Adrenal gland (tissue), 5 donors: ENCODE results near the gene TPO.

Source experiments
- CTCF ChIP-seq, 6 experiments: fragments of 450-650 bp in 4 of 6; fragments of 200-600 bp in 2 of 6; sonication (generic) in 1 of 6; IDR thresholded peaks; 1 replicate in 5 of 6; 2 replicates in 1 of 6; pipeline versions ENCODE4 v1.5.1 to v1.8.0; 2016 to 2021; ENCODE audit warnings: antibody characterized with exemption in 6 of 6, mild to moderate bottlenecking in 2 of 6, moderate library complexity in 1 of 6
- POLR2A ChIP-seq, 2 donors: fragments of 450-650 bp; IDR thresholded peaks; one replicate each; pipeline ENCODE4 v1.6.1; 2017; ENCODE audit warnings: antibody characterized with exemption in 2 of 2, mild to moderate bottlenecking in 2 of 2, moderate library complexity in 1 of 2
- donor health status: DM: no; HTN: no; CAD: no.

GRCh38 chr2:1420746-1421480 lies 7.7 kb downstream of the TPO start:
- no peak for TF ChIP-seq CTCF (IDR thresholded peaks at IDR 0.05)
- no peak for TF ChIP-seq POLR2A (IDR thresholded peaks at IDR 0.05)
